Spleen (tissue), 11 donors: ENCODE data around the gene TNFRSF18. TPM values are rescaled to one million over a fixed set of nuclear protein-coding genes. Genes with fewer than 3 reads are reported as not detected.

Experiments used
- DNase-seq: peaks from one replicate; pipeline ENCODE4 v3.0.0-alpha.2; 2020
- H3K27ac ChIP-seq, 8 donors: fragments of 200-600 bp; sonication (generic) in 7 of 8; 1 replicate in 4 of 8; 2 replicates in 4 of 8; pipeline versions ENCODE4 v1.5.0 to v1.8.0; 2016 to 2021; ENCODE audit warnings: inconsistent platforms in 4 of 8, mild to moderate bottlenecking in 4 of 8, moderate library complexity in 1 of 8
- H3K27me3 ChIP-seq, 7 donors: fragments of 200-600 bp; sonication (generic) in 6 of 7; replicated peaks in 1 of 7; 1 replicate in 4 of 7; 2 replicates in 3 of 7; pipeline versions ENCODE4 v1.5.0 to v1.8.0; 2016 to 2021; ENCODE audit warnings: inconsistent platforms in 3 of 7, mild to moderate bottlenecking in 1 of 7
- H3K36me3 ChIP-seq, 6 donors: fragments of 200-600 bp; sonication (generic) in 5 of 6; 1 replicate in 4 of 6; 2 replicates in 2 of 6; pipeline versions ENCODE4 v1.5.0 to v1.8.0; 2016 to 2021; ENCODE audit warnings: inconsistent platforms in 2 of 6
- H3K4me1 ChIP-seq, 6 donors: fragments of 200-600 bp; sonication (generic) in 5 of 6; 1 replicate in 3 of 6; 2 replicates in 3 of 6; pipeline versions ENCODE4 v1.5.0 to v1.8.0; 2016 to 2021; ENCODE audit warnings: inconsistent platforms in 3 of 6
- H3K4me3 ChIP-seq, 8 donors: fragments of 200-600 bp; sonication (generic) in 7 of 8; 1 replicate in 4 of 8; 2 replicates in 4 of 8; pipeline versions ENCODE4 v1.5.0 to v1.8.0; 2016 to 2021; ENCODE audit warnings: inconsistent platforms in 4 of 8, mild to moderate bottlenecking in 4 of 8, moderate library complexity in 2 of 8
- H3K9me3 ChIP-seq, 8 donors: fragments of 200-600 bp; sonication (generic) in 7 of 8; 1 replicate in 4 of 8; 2 replicates in 4 of 8; pipeline versions ENCODE4 v1.5.0 to v1.8.0; 2016 to 2021; ENCODE audit warnings: inconsistent platforms in 4 of 8
- CTCF ChIP-seq, 11 experiments: fragments of 200-600 bp in 7 of 11; fragments of 450-650 bp in 4 of 11; sonication (generic) in 4 of 11; IDR thresholded peaks in 8 of 11; conservative IDR thresholded peaks in 3 of 11; 1 replicate in 7 of 11; 2 replicates in 4 of 11; pipeline versions ENCODE4 v1.4.0 to v1.8.0; 2016 to 2021; ENCODE audit warnings: antibody characterized with exemption in 11 of 11, inconsistent platforms in 4 of 11, mild to moderate bottlenecking in 1 of 11
- POLR2A ChIP-seq, 3 donors: fragments of 450-650 bp; IDR thresholded peaks; one replicate each; pipeline ENCODE4 v1.5.1; 2017; ENCODE audit warnings: antibody characterized with exemption in 3 of 3, mild to moderate bottlenecking in 1 of 3
- POLR2AphosphoS5 ChIP-seq, 3 donors: sonication (generic); formaldehyde crosslinking; IDR thresholded peaks; one replicate each; pipeline ENCODE4 v1.5.1; 2017; ENCODE audit warnings: antibody characterized with exemption in 3 of 3
- WGBS, 5 donors: extraction: QIAGEN DNeasy Blood & Tissue Kit in 3 of 5; methylation state at CpG; one replicate each; pipeline versions ENCODE4 v1.1.5 to v1.1.7; 2013 to 2018; 5-methylcytosine and 5-hydroxymethylcytosine counted together
- intact Hi-C: fragments of 100-400 bp; cut with DNase I; formaldehyde crosslinking; loops from one replicate; pipeline ENCODE4 v1.15.0; 2023; ENCODE audit warnings: low total_unique reads
- polyA plus RNA-seq, 3 donors: library from polyadenylated mRNA; stranded (reverse); fragments of 200-250 nt; gene quantifications; one replicate each; pipeline ENCODE4 v1.2.1, GENCODE V29; 2013
- total RNA-seq, 7 donors: library from RNA; depleted of rRNA in 3 of 7; stranded (reverse); fragments of >200 nt in 3 of 7; fragmentation: NEBNext Ultra II Directional in 4 of 7; extraction: Animal tissue kit (Norgen Biotek cat#: 25700) in 4 of 7; gene quantifications; one replicate each; pipeline versions ENCODE4 v1.1.0 to v1.2.1, GENCODE V29; 2016 to 2021
- donor health status: healthy with polysubstance abuse.
- donor health status: DM: no; HTN: no; CAD: no; lungs with moderate emphysema.
- donor health status: DM: no; HTN: no; CAD: no.
- donor health status: Bipolar disorder and iron deficiency.
- donor health status: healthy.
- donor health status: DM: no; HTN: no; CAD: no.
- donor health status: DM: yes; HTN: yes; CAD: no.

The TNFRSF18 gene
- total and polyA plus RNA-seq, 10 donors: 5.2 to 16.3 (median 7.6) TPM

- Histone ChIP-seq H3K36me3 (no peaks in the 10 kb centered on the region), H3K9me3 (peaks cover 0 to 5% (median 0%) of the 10 kb centered on the region in 8 donors), H3K27me3 (peaks cover 0 to 100% (median 72%) of the 10 kb centered on the region in 7 donors), H3K27ac (no peak overlapping the region), H3K4me1 (peaks cover 0 to 73% (median 38%) of the 10 kb centered on the region in 6 donors), H3K4me3 (peak overlapping the region in 1 of 8 donors; percentile 23)
- intact Hi-C loops: no loop called here
- TF ChIP-seq POLR2A (IDR thresholded peaks at IDR 0.05) (no peak), CTCF (IDR thresholded peaks at IDR 0.05 in 8 of 11, conservative IDR thresholded peaks at IDR 0.05 in 3 of 11) (no peak), POLR2AphosphoS5 (IDR thresholded peaks at IDR 0.05) (no peak)
- 57 to 76% (median 71%) methylated on average over 4 to 12 of the region's 12 CpGs for WGBS, 5 donors
- no peak for DNase-seq
Measured at GRCh38 chr1:1171161-1171545, 35.2 kb downstream of the TNFRSF18 start.

- no peak for TF ChIP-seq CTCF (IDR thresholded peaks at IDR 0.05 in 8 of 11, conservative IDR thresholded peaks at IDR 0.05 in 3 of 11)
- TF ChIP-seq POLR2AphosphoS5 (IDR thresholded peaks at IDR 0.05): no peak
- TF ChIP-seq POLR2A (IDR thresholded peaks at IDR 0.05): no peak
- no peak overlapping the region for H3K27ac ChIP-seq
- H3K4me3 ChIP-seq: no peak overlapping the region
- H3K9me3 ChIP-seq: peaks cover 0 to 3% (median 0%) of the 10 kb centered on the region in 8 donors
- H3K4me1 ChIP-seq: peaks cover 0 to 73% (median 38%) of the 10 kb centered on the region in 6 donors
- H3K36me3 ChIP-seq: no peaks in the 10 kb centered on the region
- 19 to 47% (median 42%) methylated on average over 12 to 26 of the region's 26 CpGs for whole genome bisulfite sequencing, 5 donors
- peak; percentile 60 for DNase-seq
- intact Hi-C loops: no loop called here
- H3K27me3 ChIP-seq: peaks cover 0 to 100% (median 73%) of the 10 kb centered on the region in 7 donors
Measured at GRCh38 chr1:1170215-1171091, 35.9 kb downstream of the TNFRSF18 start.

- intact Hi-C loops: no loop called here
- WGBS, 5 donors: 59 to 70% (median 64%) methylated on average over 17 to 32 of the region's 32 CpGs
- no peaks in the 10 kb centered on the region for H3K36me3 ChIP-seq
- DNase-seq: peak; percentile 75
- peaks cover 0 to 100% (median 80%) of the 10 kb centered on the region in 7 donors for H3K27me3 ChIP-seq
- no peak overlapping the region for H3K27ac ChIP-seq
- H3K4me3 ChIP-seq: no peak overlapping the region
- TF ChIP-seq POLR2AphosphoS5 (IDR thresholded peaks at IDR 0.05) (no peak), CTCF (IDR thresholded peaks at IDR 0.05 in 8 of 11, conservative IDR thresholded peaks at IDR 0.05 in 3 of 11) (no peak), POLR2A (IDR thresholded peaks at IDR 0.05) (no peak)
- no peaks in the 10 kb centered on the region for H3K9me3 ChIP-seq
- peaks cover 0 to 73% (median 36%) of the 10 kb centered on the region in 6 donors for H3K4me1 ChIP-seq
Measured at GRCh38 chr1:1169429-1170214, 36.8 kb downstream of the TNFRSF18 start.
